Left lung (tissue), 10 donors: ENCODE measurements around the gene VPS26C. TPM values are rescaled to one million over a fixed set of nuclear protein-coding genes. Genes with fewer than 3 reads are reported as not detected.

Experiments used
- ATAC-seq: fragments of 200-7000 bp; cut with Tn5 transposase; one replicate; pipeline ENCODE4 v1.9.1; 2020; ENCODE audit warnings: moderate library complexity
- DNase-seq, 4 donors: peaks; one replicate each; pipeline ENCODE4 v3.0.0-alpha.2; 2013 to 2020
- H3K27ac ChIP-seq, 2 donors: fragments of 200-600 bp; sonication (generic) in 1 of 2; one replicate each; pipeline versions ENCODE4 v1.5.0 to v1.8.0; 2020 to 2021
- H3K27me3 ChIP-seq, 2 donors: fragments of 200-600 bp; sonication (generic) in 1 of 2; one replicate each; pipeline versions ENCODE4 v1.5.0 to v1.8.0; 2020 to 2021
- H3K36me3 ChIP-seq, 2 donors: fragments of 200-600 bp; sonication (generic) in 1 of 2; one replicate each; pipeline versions ENCODE4 v1.5.0 to v1.8.0; 2020 to 2021
- H3K4me1 ChIP-seq, 2 donors: fragments of 200-600 bp; one replicate each; pipeline ENCODE4 v1.8.0; 2021
- H3K4me3 ChIP-seq, 2 donors: fragments of 200-600 bp; sonication (generic) in 1 of 2; one replicate each; pipeline versions ENCODE4 v1.5.0 to v1.8.0; 2020 to 2021; ENCODE audit warnings: mild to moderate bottlenecking in 1 of 2
- H3K9me3 ChIP-seq, 2 donors: fragments of 200-600 bp; sonication (generic) in 1 of 2; one replicate each; pipeline versions ENCODE4 v1.5.0 to v1.8.0; 2020 to 2021
- CTCF ChIP-seq, 2 donors: fragments of 200-600 bp; sonication (generic) in 1 of 2; IDR thresholded peaks; one replicate each; pipeline versions ENCODE4 v1.5.0 to v1.8.0; 2021; ENCODE audit warnings: antibody characterized with exemption in 2 of 2
- intact Hi-C, 2 donors: fragments of 100-400 bp; cut with DNase I; formaldehyde crosslinking; loops; one replicate each; pipeline versions ENCODE4 v1.11.2 to v1.14.2; 2022
- polyA plus RNA-seq, 6 donors: library from polyadenylated mRNA; unstranded; fragments of 120-200 nt; gene quantifications; one replicate each; pipeline ENCODE4 v1.2.1, GENCODE V29; 2013; ENCODE audit not compliant: insufficient read length in 6 of 6
- total RNA-seq, 2 donors: library from RNA; stranded (reverse); fragmentation: NEBNext Ultra II Directional; extraction: Animal tissue kit (Norgen Biotek cat#: 25700); gene quantifications; one replicate each; pipeline ENCODE4 v1.2.1, GENCODE V29; 2021
- donor health status: DM: no; HTN: yes; CAD: no.
- donor health status: DM: no; HTN: no; CAD: no.

Gene VPS26C
- total and polyA plus RNA-seq, 8 donors, result 34.6 to 66.2 (median 38.4) TPM

GRCh38 chr21:37197746-37198145, 69.4 kb downstream of the VPS26C start:
- Histone ChIP-seq H3K4me3 (no peak overlapping the region), H3K4me1 (no peaks in the 10 kb centered on the region), H3K27me3 (no peaks in the 10 kb centered on the region), H3K36me3 (peaks cover 0 to 92% of the 10 kb centered on the region in 2 donors), H3K27ac (no peak overlapping the region), H3K9me3 (no peaks in the 10 kb centered on the region)
- no peak for DNase-seq
- no peak for ATAC-seq
- intact Hi-C loops, result no loop called here
- TF ChIP-seq CTCF (IDR thresholded peaks at IDR 0.05), result no peak

GRCh38 chr21:37196847-37197246, 70.3 kb downstream of the VPS26C start:
- no peak overlapping the region for H3K4me3 ChIP-seq
- TF ChIP-seq CTCF (IDR thresholded peaks at IDR 0.05), result no peak
- no peaks in the 10 kb centered on the region for H3K4me1 ChIP-seq
- ATAC-seq (no peak), DNase-seq (no peak)
- no peak overlapping the region for H3K27ac ChIP-seq
- intact Hi-C loops, result no loop called here
- no peaks in the 10 kb centered on the region for H3K9me3 ChIP-seq
- no peaks in the 10 kb centered on the region for H3K27me3 ChIP-seq
- peaks cover 0 to 92% of the 10 kb centered on the region in 2 donors for H3K36me3 ChIP-seq

GRCh38 chr21:37195610-37196009, 71.5 kb downstream of the VPS26C start:
- intact Hi-C loops, result no loop called here
- Histone ChIP-seq H3K4me1 (no peaks in the 10 kb centered on the region), H3K27ac (no peak overlapping the region), H3K36me3 (peaks cover 0 to 91% of the 10 kb centered on the region in 2 donors), H3K27me3 (no peaks in the 10 kb centered on the region), H3K4me3 (no peak overlapping the region), H3K9me3 (no peaks in the 10 kb centered on the region)
- no peak for TF ChIP-seq CTCF (IDR thresholded peaks at IDR 0.05)
- no peak for DNase-seq
- ATAC-seq, result no peak

GRCh38 chr21:37195059-37195458, 72.1 kb downstream of the VPS26C start:
- Histone ChIP-seq H3K27me3 (no peaks in the 10 kb centered on the region), H3K36me3 (peaks cover 0 to 91% of the 10 kb centered on the region in 2 donors), H3K4me3 (no peak overlapping the region), H3K9me3 (no peaks in the 10 kb centered on the region), H3K4me1 (no peaks in the 10 kb centered on the region), H3K27ac (no peak overlapping the region)
- ATAC-seq (no peak), DNase-seq (no peak)
- intact Hi-C loops, result no loop called here
- TF ChIP-seq CTCF (IDR thresholded peaks at IDR 0.05), result no peak

GRCh38 chr21:37193676-37194075, 73.5 kb downstream of the VPS26C start:
- Histone ChIP-seq H3K36me3 (peaks cover 0 to 95% of the 10 kb centered on the region in 2 donors), H3K4me1 (no peaks in the 10 kb centered on the region), H3K27ac (no peak overlapping the region), H3K9me3 (no peaks in the 10 kb centered on the region), H3K4me3 (no peak overlapping the region), H3K27me3 (no peaks in the 10 kb centered on the region)
- no peak for DNase-seq
- ATAC-seq, result no peak
- intact Hi-C loops, result no loop called here
- no peak for TF ChIP-seq CTCF (IDR thresholded peaks at IDR 0.05)
